B cell (primary cell): ENCODE measurements around the gene ZNF761. TPM values are rescaled to one million over a fixed set of nuclear protein-coding genes. Genes with fewer than 3 reads are reported as not detected.

Experiments used
- ATAC-seq: fragments of 200-7000 bp; cut with Tn5 transposase; one replicate; pipeline ENCODE4 v1.10.0; 2021; ENCODE audit warnings: low read depth, mild to moderate bottlenecking, moderate number of reproducible peaks, moderate library complexity
- CTCF ChIA-PET: fragments of 350-600 bp; sonication (Branson Sonifier 250); formaldehyde crosslinking; loops from one replicate; lab custom pipeline; 2021; ENCODE audit warnings: antibody characterized with exemption, inconsistent platforms; lab: Charles Lee
- POLR2A ChIA-PET: fragments of 350-600 bp; sonication (Branson Sonifier 250); formaldehyde crosslinking; loops from one replicate; lab custom pipeline; 2021; ENCODE audit warnings: antibody characterized with exemption; lab: Charles Lee
- DNase-seq: peaks from one replicate; pipeline ENCODE4 v3.0.0; 2013
- H2AFZ ChIP-seq: 2 replicates; pipeline ENCODE4 v1.6.1; 2012; ENCODE audit warnings: mild to moderate bottlenecking, low read depth, low read length; ENCODE audit not compliant: insufficient read depth, poor library complexity, severe bottlenecking
- H3K27ac ChIP-seq, 2 donors: 1 replicate in 1 of 2; 2 replicates in 1 of 2; pipeline ENCODE4 v1.5.1; 2012 to 2013; ENCODE audit warnings: low read length in 2 of 2, mild to moderate bottlenecking in 2 of 2, moderate library complexity in 1 of 2
- H3K27me3 ChIP-seq, 4 experiments: fragments of 200-600 bp in 1 of 4; sonication (generic) in 1 of 4; replicated peaks in 1 of 4; 1 replicate in 2 of 4; 2 replicates in 2 of 4; pipeline versions ENCODE4 v1.6.1 to v1.7.0; 2013 to 2016; ENCODE audit warnings: low read length in 3 of 4, mild to moderate bottlenecking in 2 of 4, mixed read lengths in 1 of 4, moderate library complexity in 1 of 4; ENCODE audit not compliant: insufficient read depth in 4 of 4, control insufficient read depth in 3 of 4; ENCODE audit errors: control extremely low read depth in 1 of 4
- H3K36me3 ChIP-seq, 2 experiments: replicated peaks in 1 of 2; 1 replicate in 1 of 2; 2 replicates in 1 of 2; pipeline versions ENCODE4 v1.6.1 to v1.7.1; 2013; ENCODE audit warnings: low read length in 1 of 2; ENCODE audit not compliant: insufficient read depth in 2 of 2, control insufficient read depth in 1 of 2; ENCODE audit errors: control extremely low read depth in 1 of 2, extremely low read depth in 1 of 2
- H3K4me1 ChIP-seq, 2 donors: fragments of 200-600 bp in 1 of 2; sonication (generic) in 1 of 2; 1 replicate in 1 of 2; 2 replicates in 1 of 2; pipeline versions ENCODE4 v1.5.1 to v1.6.1; 2013 to 2017; ENCODE audit warnings: low read length in 2 of 2; ENCODE audit not compliant: control insufficient read depth in 2 of 2, insufficient read depth in 2 of 2
- H3K4me2 ChIP-seq: replicated peaks from 2 replicates; pipeline ENCODE3; 2012; ENCODE audit warnings: mild to moderate bottlenecking, low read depth, low read length; ENCODE audit not compliant: poor library complexity, severe bottlenecking
- H3K4me3 ChIP-seq, 5 experiments: fragments of 200-600 bp in 1 of 5; sonication (generic) in 1 of 5; 1 replicate in 3 of 5; 2 replicates in 2 of 5; pipeline versions ENCODE4 v1.5.1 to v1.7.0; 2011 to 2016; ENCODE audit warnings: low read length in 4 of 5, mild to moderate bottlenecking in 4 of 5, low read depth in 2 of 5, control low read depth in 1 of 5, moderate library complexity in 1 of 5; ENCODE audit not compliant: insufficient read depth in 1 of 5; ENCODE audit errors: control extremely low read depth in 1 of 5, extremely low read depth in 1 of 5
- H3K79me2 ChIP-seq: fragments of 200-600 bp; sonication (generic); one replicate; pipeline ENCODE4 v1.6.0; 2016; ENCODE audit warnings: low read length; ENCODE audit not compliant: control insufficient read depth, insufficient read depth
- H3K9ac ChIP-seq: fragments of 200-600 bp; sonication (generic); 2 replicates; pipeline ENCODE4 v1.6.1; 2017; ENCODE audit warnings: mild to moderate bottlenecking, low read length, moderate library complexity
- H3K9me3 ChIP-seq, 3 donors: one replicate each; pipeline versions ENCODE4 v1.6.1 to v1.7.1; 2013; ENCODE audit warnings: low read length in 2 of 3; ENCODE audit not compliant: control insufficient read depth in 2 of 3, insufficient read depth in 1 of 3; ENCODE audit errors: control extremely low read depth in 1 of 3
- H4K20me1 ChIP-seq: 2 replicates; pipeline ENCODE4 v1.6.0; 2012; ENCODE audit warnings: mild to moderate bottlenecking, low read length; ENCODE audit not compliant: insufficient read depth, control insufficient read depth, poor library complexity, severe bottlenecking
- H3K27ac Mint-ChIP-seq: one replicate; pipeline ENCODE4 v1.8.0; 2021; ENCODE audit warnings: mixed read lengths
- H3K27me3 Mint-ChIP-seq: one replicate; pipeline ENCODE4 v1.8.0; 2021; ENCODE audit warnings: mixed read lengths
- H3K4me1 Mint-ChIP-seq: one replicate; pipeline ENCODE4 v1.8.0; 2021; ENCODE audit warnings: mixed read lengths
- H3K4me3 Mint-ChIP-seq: one replicate; pipeline ENCODE4 v1.8.0; 2021; ENCODE audit warnings: mixed read lengths
- H3K9me3 Mint-ChIP-seq: one replicate; pipeline ENCODE4 v1.8.0; 2022; ENCODE audit warnings: mixed read lengths; ENCODE audit not compliant: insufficient read depth
- EZH2 ChIP-seq: IDR thresholded peaks from 2 replicates; pipeline ENCODE4 v1.6.1; 2012; ENCODE audit warnings: borderline replicate concordance, low read depth, mild to moderate bottlenecking, moderate library complexity, low read length; ENCODE audit not compliant: insufficient read depth, poor library complexity, severe bottlenecking
- WGBS: methylation state at CpG from one replicate; pipeline ENCODE4 v1.1.5; 2013; ENCODE audit warnings: missing lambda C conversion rate; ENCODE audit not compliant: insufficient coverage; 5-methylcytosine and 5-hydroxymethylcytosine counted together
- intact Hi-C: fragments of 100-400 bp; cut with micrococcal nuclease; formaldehyde crosslinking; loops from one replicate; pipeline ENCODE4 v1.10.0; 2022
- polyA plus RNA-seq: library from polyadenylated mRNA; depleted of rRNA; stranded (reverse); fragments of >200 nt; gene quantifications from 2 replicates; pipeline ENCODE4 v1.2.3, GENCODE V29; 2012
- total RNA-seq, 2 donors: library from RNA; stranded (reverse); fragments of 120-200 nt in 1 of 2; gene quantifications; 1 replicate in 1 of 2; 2 replicates in 1 of 2; pipeline versions ENCODE4 v1.2.3 to v1.2.4, GENCODE V29; 2013 to 2022
- TF ChIP-seq, protein P1 (sequence below): fragments of 200-600 bp; IDR thresholded peaks from one replicate; pipeline ENCODE4 v1.8.0; 2022; ENCODE audit warnings: antibody characterized with exemption, mild to moderate bottlenecking

Gene ZNF761
- total and polyA plus RNA-seq, 2 donors (not counting 1 experiment from before 2014, with no cell fraction given), result 12.1 to 14.9 TPM

DNA sequence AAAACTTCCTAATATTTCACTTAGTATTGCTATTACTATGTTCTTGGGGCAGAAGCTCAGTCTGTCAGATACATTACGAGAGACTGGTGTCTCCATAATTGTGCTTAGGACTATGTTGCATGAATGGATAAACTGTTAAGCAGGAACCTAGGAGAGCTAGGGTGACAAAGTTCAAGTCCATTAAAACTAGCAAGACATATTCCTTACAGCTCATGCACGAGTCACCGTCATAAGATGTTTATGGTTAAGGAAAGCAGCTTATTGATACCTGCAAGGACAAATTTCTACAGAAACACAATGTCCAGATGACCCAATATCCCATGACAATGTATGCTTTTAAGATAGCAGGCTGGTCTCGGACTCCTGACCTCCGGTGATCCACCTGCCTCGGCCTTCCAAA, 30.1 kb downstream of the ZNF761 start:
- Histone ChIP-seq H4K20me1 (no peaks in the 10 kb centered on the region), H2AFZ (no peak overlapping the region), H3K4me2 (no peak overlapping the region), H3K79me2 (no peaks in the 10 kb centered on the region), H3K4me3 (no peak overlapping the region), H3K36me3 (no peaks in the 10 kb centered on the region), H3K9ac (no peak overlapping the region), H3K27me3 (peaks cover 0 to 27% (median 6%) of the 10 kb centered on the region in 4 experiments), H3K9me3 (peaks cover 16 to 59% (median 41%) of the 10 kb centered on the region in 3 donors), H3K27ac (no peak overlapping the region), H3K4me1 (peaks cover 3 to 4% of the 10 kb centered on the region in 2 donors)
- CTCF ChIA-PET, result no interaction called here
- no peak for ATAC-seq
- Mint-ChIP-seq H3K4me1 (peaks cover 7% of the 10 kb centered on the region), H3K27me3 (peaks cover 18% of the 10 kb centered on the region), H3K9me3 (peaks cover 27% of the 10 kb centered on the region), H3K4me3 (no peak overlapping the region), H3K27ac (no peak overlapping the region)
- TF ChIP-seq, protein P1, sequence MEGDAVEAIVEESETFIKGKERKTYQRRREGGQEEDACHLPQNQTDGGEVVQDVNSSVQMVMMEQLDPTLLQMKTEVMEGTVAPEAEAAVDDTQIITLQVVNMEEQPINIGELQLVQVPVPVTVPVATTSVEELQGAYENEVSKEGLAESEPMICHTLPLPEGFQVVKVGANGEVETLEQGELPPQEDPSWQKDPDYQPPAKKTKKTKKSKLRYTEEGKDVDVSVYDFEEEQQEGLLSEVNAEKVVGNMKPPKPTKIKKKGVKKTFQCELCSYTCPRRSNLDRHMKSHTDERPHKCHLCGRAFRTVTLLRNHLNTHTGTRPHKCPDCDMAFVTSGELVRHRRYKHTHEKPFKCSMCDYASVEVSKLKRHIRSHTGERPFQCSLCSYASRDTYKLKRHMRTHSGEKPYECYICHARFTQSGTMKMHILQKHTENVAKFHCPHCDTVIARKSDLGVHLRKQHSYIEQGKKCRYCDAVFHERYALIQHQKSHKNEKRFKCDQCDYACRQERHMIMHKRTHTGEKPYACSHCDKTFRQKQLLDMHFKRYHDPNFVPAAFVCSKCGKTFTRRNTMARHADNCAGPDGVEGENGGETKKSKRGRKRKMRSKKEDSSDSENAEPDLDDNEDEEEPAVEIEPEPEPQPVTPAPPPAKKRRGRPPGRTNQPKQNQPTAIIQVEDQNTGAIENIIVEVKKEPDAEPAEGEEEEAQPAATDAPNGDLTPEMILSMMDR, result no peak
- no peak for TF ChIP-seq EZH2
- no CpG with 5 or more reads among the region's 6 CpGs for WGBS
- intact Hi-C loops, result no loop called here
- DNase-seq, result no peak
- POLR2A ChIA-PET, result interaction anchor here (0.7 kb wide), 1 partner anchor 1008 kb away, joined by 16 read pairs; no protein-coding TSS in a partner anchor

DNA sequence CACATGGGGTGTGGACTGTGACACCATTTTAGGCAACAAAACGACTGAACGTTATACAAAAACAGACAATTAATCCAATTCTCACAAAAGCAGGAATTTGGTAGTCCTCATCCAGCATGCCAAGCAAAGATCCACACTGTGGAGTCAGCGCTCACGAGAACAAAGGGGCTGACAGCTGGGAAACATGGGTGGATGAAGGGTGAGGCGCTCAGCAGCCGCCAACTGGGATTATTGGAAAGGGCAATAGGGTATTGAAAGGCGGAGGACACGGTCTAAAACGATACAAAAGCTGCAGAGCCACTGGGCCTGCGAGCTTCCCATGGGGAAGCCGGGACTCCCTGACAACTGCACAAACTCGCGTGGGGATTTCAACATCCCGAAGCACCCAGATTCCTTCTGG, 31.1 kb downstream of the ZNF761 start:
- Histone ChIP-seq H3K9ac (no peak overlapping the region), H2AFZ (no peak overlapping the region), H3K4me1 (peaks cover 3 to 8% of the 10 kb centered on the region in 2 donors), H3K27ac (no peak overlapping the region), H3K4me2 (no peak overlapping the region), H3K9me3 (peaks cover 8 to 56% (median 31%) of the 10 kb centered on the region in 3 donors), H4K20me1 (no peaks in the 10 kb centered on the region), H3K79me2 (no peaks in the 10 kb centered on the region), H3K4me3 (no peak overlapping the region), H3K27me3 (peaks cover 0 to 27% (median 6%) of the 10 kb centered on the region in 4 experiments), H3K36me3 (no peaks in the 10 kb centered on the region)
- ATAC-seq (no peak), DNase-seq (no peak)
- CTCF ChIA-PET, result interaction anchor here (0.7 kb wide), 1 partner anchor 55 kb away, joined by 3 read pairs; no protein-coding TSS in a partner anchor
- POLR2A ChIA-PET, result no interaction called here
- H3K27me3 Mint-ChIP-seq, result peaks cover 18% of the 10 kb centered on the region
- 67% methylated on average over 12 of the region's 14 CpGs for whole genome bisulfite sequencing
- intact Hi-C loops, result no loop called here
- peaks cover 20% of the 10 kb centered on the region for H3K9me3 Mint-ChIP-seq
- H3K4me3 Mint-ChIP-seq, result no peak overlapping the region
- no peak for TF ChIP-seq EZH2
- TF ChIP-seq, protein P1, result no peak
- H3K4me1 Mint-ChIP-seq, result peaks cover 14% of the 10 kb centered on the region
- no peak overlapping the region for H3K27ac Mint-ChIP-seq
